HepG2 (cell line): ENCODE data around the gene GTF3A.

ENCODE experiments used
- EZH2 ChIP-seq: conservative IDR thresholded peaks from 2 replicates; pipeline ENCODE4 v1.6.1; 2012; ENCODE audit warnings: mild to moderate bottlenecking, low read depth, low read length, moderate library complexity
- KDM5A ChIP-seq: fragments of 200-600 bp; sonication (generic); IDR thresholded peaks from 2 replicates; pipeline ENCODE4 v1.7.0; 2018; ENCODE audit warnings: antibody characterized with exemption, mild to moderate bottlenecking, low read length, borderline replicate concordance
- MAFK ChIP-seq, 2 experiments: IDR thresholded peaks in 1 of 2; conservative IDR thresholded peaks in 1 of 2; 2 replicates each; pipeline ENCODE4 v1.6.1; 2011; ENCODE audit warnings: improper control_type of control experiment in 2 of 2, low read length in 2 of 2
- POLR2AphosphoS2 ChIP-seq: IDR thresholded peaks from 2 replicates; pipeline ENCODE4 v1.6.1; 2011; ENCODE audit warnings: low read depth, low read length, improper control_type of control experiment
- POLR2AphosphoS5 ChIP-seq: IDR thresholded peaks from 2 replicates; pipeline ENCODE4 v1.6.1; 2012; ENCODE audit warnings: low read depth, low read length
- SP2 ChIP-seq: sonication (generic); formaldehyde crosslinking; IDR thresholded peaks from 2 replicates; pipeline ENCODE4 v1.5.1; 2020; ENCODE audit warnings: mild to moderate bottlenecking, missing genetic modification reagents
- TCF7L2 ChIP-seq: IDR thresholded peaks from 2 replicates; pipeline ENCODE4 v1.6.1; 2011; ENCODE audit warnings: mild to moderate bottlenecking, low read depth, low read length, moderate library complexity
- ZNF343 ChIP-seq: sonication (generic); formaldehyde crosslinking; IDR thresholded peaks from 2 replicates; pipeline ENCODE4 v1.4.0; 2020; ENCODE audit warnings: mild to moderate bottlenecking, missing genetic modification reagents
- ZNF44 ChIP-seq: sonication (generic); formaldehyde crosslinking; IDR thresholded peaks from 2 replicates; pipeline ENCODE4 v1.5.1; 2020; ENCODE audit warnings: mild to moderate bottlenecking, missing genetic modification reagents
- TF ChIP-seq, protein P1 (sequence below): sonication (generic); formaldehyde crosslinking; IDR thresholded peaks from 2 replicates; pipeline ENCODE4 v1.9.0; 2022; ENCODE audit warnings: missing genetic modification reagents, mild to moderate bottlenecking, borderline replicate concordance
- TF ChIP-seq, protein P2 (sequence below): sonication (generic); formaldehyde crosslinking; IDR thresholded peaks from 2 replicates; pipeline ENCODE4 v1.5.0; 2020; ENCODE audit warnings: mild to moderate bottlenecking, missing genetic modification reagents, moderate library complexity

DNA sequence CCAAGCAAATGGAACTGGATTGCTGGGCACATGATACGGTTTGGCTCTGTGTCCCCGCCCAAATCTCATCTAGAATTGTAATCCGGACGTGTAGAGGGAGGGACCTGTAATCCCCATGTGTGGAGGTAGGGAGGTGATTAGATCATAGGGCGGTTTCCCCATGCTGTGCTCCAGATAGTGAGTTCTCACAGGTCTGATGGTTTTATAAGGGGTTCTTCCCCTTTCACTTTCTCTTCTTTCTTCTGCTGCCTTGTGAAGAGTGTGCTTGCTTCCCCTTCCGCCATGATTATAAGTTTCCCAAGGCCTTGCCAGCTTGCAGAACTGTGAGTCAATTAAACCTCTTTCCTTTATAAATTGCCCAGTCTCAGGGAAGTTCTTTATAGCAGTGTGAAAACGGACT is 58.6 kb downstream of the GTF3A start:
- TF ChIP-seq ZNF44 = no peak
- TF ChIP-seq KDM5A = no peak
- TF ChIP-seq ZNF343 (CRISPR knock-in tag) = no peak
- TF ChIP-seq, protein P1, sequence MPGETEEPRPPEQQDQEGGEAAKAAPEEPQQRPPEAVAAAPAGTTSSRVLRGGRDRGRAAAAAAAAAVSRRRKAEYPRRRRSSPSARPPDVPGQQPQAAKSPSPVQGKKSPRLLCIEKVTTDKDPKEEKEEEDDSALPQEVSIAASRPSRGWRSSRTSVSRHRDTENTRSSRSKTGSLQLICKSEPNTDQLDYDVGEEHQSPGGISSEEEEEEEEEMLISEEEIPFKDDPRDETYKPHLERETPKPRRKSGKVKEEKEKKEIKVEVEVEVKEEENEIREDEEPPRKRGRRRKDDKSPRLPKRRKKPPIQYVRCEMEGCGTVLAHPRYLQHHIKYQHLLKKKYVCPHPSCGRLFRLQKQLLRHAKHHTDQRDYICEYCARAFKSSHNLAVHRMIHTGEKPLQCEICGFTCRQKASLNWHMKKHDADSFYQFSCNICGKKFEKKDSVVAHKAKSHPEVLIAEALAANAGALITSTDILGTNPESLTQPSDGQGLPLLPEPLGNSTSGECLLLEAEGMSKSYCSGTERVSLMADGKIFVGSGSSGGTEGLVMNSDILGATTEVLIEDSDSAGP = no peak
- no peak for TF ChIP-seq POLR2AphosphoS2
- no peak for TF ChIP-seq POLR2AphosphoS5
- no peak for TF ChIP-seq MAFK (conservative IDR thresholded peaks at IDR 0.05 in 1 of 2, IDR thresholded peaks at IDR 0.05 in 1 of 2; ENCODE audit: low read length in 2 of 2)
- TF ChIP-seq SP2 (CRISPR knock-in tag) = no peak
- no peak for TF ChIP-seq EZH2
- TF ChIP-seq, protein P2, sequence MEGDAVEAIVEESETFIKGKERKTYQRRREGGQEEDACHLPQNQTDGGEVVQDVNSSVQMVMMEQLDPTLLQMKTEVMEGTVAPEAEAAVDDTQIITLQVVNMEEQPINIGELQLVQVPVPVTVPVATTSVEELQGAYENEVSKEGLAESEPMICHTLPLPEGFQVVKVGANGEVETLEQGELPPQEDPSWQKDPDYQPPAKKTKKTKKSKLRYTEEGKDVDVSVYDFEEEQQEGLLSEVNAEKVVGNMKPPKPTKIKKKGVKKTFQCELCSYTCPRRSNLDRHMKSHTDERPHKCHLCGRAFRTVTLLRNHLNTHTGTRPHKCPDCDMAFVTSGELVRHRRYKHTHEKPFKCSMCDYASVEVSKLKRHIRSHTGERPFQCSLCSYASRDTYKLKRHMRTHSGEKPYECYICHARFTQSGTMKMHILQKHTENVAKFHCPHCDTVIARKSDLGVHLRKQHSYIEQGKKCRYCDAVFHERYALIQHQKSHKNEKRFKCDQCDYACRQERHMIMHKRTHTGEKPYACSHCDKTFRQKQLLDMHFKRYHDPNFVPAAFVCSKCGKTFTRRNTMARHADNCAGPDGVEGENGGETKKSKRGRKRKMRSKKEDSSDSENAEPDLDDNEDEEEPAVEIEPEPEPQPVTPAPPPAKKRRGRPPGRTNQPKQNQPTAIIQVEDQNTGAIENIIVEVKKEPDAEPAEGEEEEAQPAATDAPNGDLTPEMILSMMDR (CRISPR knock-in tag) = no peak
- no peak for TF ChIP-seq TCF7L2
